HepG2 (cell line): ENCODE measurements around the gene MGAT5. TPM values are rescaled to one million over a fixed set of nuclear protein-coding genes. Genes with fewer than 3 reads are reported as not detected.

Experiments used
- ATAC-seq: fragments of 200-7000 bp; cut with Tn5 transposase; 3 replicates; pipeline ENCODE4 v1.9.1; 2020; ENCODE audit warnings: mild to moderate bottlenecking, moderate library complexity
- BruUV-seq: library from RNA; stranded (reverse); fragments of 400-500 nt; replicated peaks from 2 replicates; lab custom pipeline; 2021; lab: Mats Ljungman, UMichigan
- CTCF ChIA-PET: fragments of 300-600 bp; formaldehyde crosslinking; extraction: SDS; loops from one replicate; lab custom pipeline; 2021; ENCODE audit warnings: low total read pairs, inconsistent platforms, low intra/inter-chr PET ratio; lab: Yijun Ruan, JAX
- POLR2A ChIA-PET: fragments of 350-600 bp; sonication (Branson Sonifier 250); formaldehyde crosslinking; loops from one replicate; lab custom pipeline; 2020; ENCODE audit warnings: antibody characterized with exemption, inconsistent platforms; lab: Yijun Ruan, JAX
- DNase-seq: peaks from one replicate; pipeline ENCODE4 v3.0.0-alpha.2; 2015; ENCODE audit warnings: low spot score
- FAIRE-seq: peaks from 3 replicates; lab custom pipeline; 2011; peaks lifted over from hg19 to GRCh38; lab: Jason Lieb, UNC
- H2AFZ ChIP-seq: one replicate; pipeline ENCODE4 v1.6.1; 2011; ENCODE audit warnings: low read length, inconsistent platforms
- H3K27ac ChIP-seq: fragments of 300-600 bp; 3 replicates; pipeline ENCODE4 v1.8.0; 2011; ENCODE audit warnings: mixed run types, mild to moderate bottlenecking, mixed read lengths, low read length, inconsistent platforms; ENCODE audit not compliant: insufficient read depth; ENCODE audit errors: extremely low read length
- H3K27me3 ChIP-seq, 2 experiments: fragments of 200-600 bp in 1 of 2; 2 replicates in 1 of 2; 3 replicates in 1 of 2; pipeline versions ENCODE4 v1.6.0 to v1.8.0; 2011; ENCODE audit warnings: low read length in 2 of 2, mild to moderate bottlenecking in 2 of 2, moderate library complexity in 2 of 2, inconsistent platforms in 1 of 2; ENCODE audit not compliant: insufficient read depth in 2 of 2, control insufficient read depth in 1 of 2
- H3K36me3 ChIP-seq, 2 experiments: fragments of 200-600 bp in 1 of 2; replicated peaks in 1 of 2; 2 replicates in 1 of 2; 3 replicates in 1 of 2; pipeline versions ENCODE4 v1.5.1 to v1.8.0; 2011; ENCODE audit warnings: low read length in 2 of 2, inconsistent platforms in 1 of 2; ENCODE audit not compliant: insufficient read depth in 2 of 2, control insufficient read depth in 1 of 2
- H3K4me1 ChIP-seq: 2 replicates; pipeline ENCODE4 v1.5.1; 2012; ENCODE audit warnings: low read length, inconsistent platforms; ENCODE audit not compliant: insufficient read depth
- H3K4me2 ChIP-seq: 2 replicates; pipeline ENCODE4 v1.6.0; 2011; ENCODE audit warnings: low read depth, low read length, inconsistent platforms
- H3K4me3 ChIP-seq, 3 experiments: fragments of 200-600 bp in 1 of 3; sonication (generic), shearing (Covaris generic) in 1 of 3; replicated peaks in 1 of 3; 2 replicates each; pipeline ENCODE4 v1.5.1; 2011 to 2016; ENCODE audit warnings: low read length in 3 of 3, inconsistent platforms in 2 of 3, low read depth in 2 of 3, mild to moderate bottlenecking in 2 of 3, control low read depth in 1 of 3, mixed read lengths in 1 of 3; ENCODE audit not compliant: insufficient read depth in 1 of 3
- H3K79me2 ChIP-seq: one replicate; pipeline ENCODE4 v1.6.1; 2011; ENCODE audit warnings: low read length, inconsistent platforms; ENCODE audit not compliant: insufficient read depth
- H3K9ac ChIP-seq: 2 replicates; pipeline ENCODE4 v1.6.0; 2011; ENCODE audit warnings: mild to moderate bottlenecking, low read depth, low read length, inconsistent platforms; ENCODE audit not compliant: insufficient read depth
- H3K9me3 ChIP-seq: 2 replicates; pipeline ENCODE4 v1.5.1; 2012; ENCODE audit warnings: mild to moderate bottlenecking, low read length
- H4K20me1 ChIP-seq: 2 replicates; pipeline ENCODE4 v1.6.0; 2011; ENCODE audit warnings: inconsistent platforms, mild to moderate bottlenecking, low read length, moderate library complexity; ENCODE audit not compliant: insufficient read depth
- AGO1 ChIP-seq: fragments of 200-400 bp; formaldehyde crosslinking; IDR thresholded peaks from 2 replicates; pipeline ENCODE4 v1.6.1; 2017; ENCODE audit warnings: mild to moderate bottlenecking, low read depth, low read length, moderate library complexity; ENCODE audit not compliant: poor library complexity, severe bottlenecking
- ARNT ChIP-seq: fragments of 450-650 bp; IDR thresholded peaks from 2 replicates; pipeline ENCODE4 v1.6.1; 2017
- KLF16 ChIP-seq, 2 experiments: sonication (generic) in 1 of 2; formaldehyde crosslinking in 1 of 2; IDR thresholded peaks; 2 replicates each; pipeline versions ENCODE4 v1.6.1 to v1.8.0; 2016 to 2023; ENCODE audit warnings: missing genetic modification reagents in 2 of 2, missing compliant biosample characterization in 1 of 2
- MBNL3 ChIP-seq: fragments of 250-450 bp; sonication (Bioruptor Pico); conservative IDR thresholded peaks from 2 replicates; pipeline ENCODE4 v1.8.0; 2022; ENCODE audit warnings: mild to moderate bottlenecking, inconsistent platforms
- NCOA1 ChIP-seq: sonication (generic); formaldehyde crosslinking; IDR thresholded peaks from 2 replicates; pipeline ENCODE4 v1.9.0; 2021; ENCODE audit warnings: missing genetic modification reagents
- RFXAP ChIP-seq: sonication (generic); formaldehyde crosslinking; IDR thresholded peaks from 2 replicates; pipeline ENCODE4 v1.4.0; 2020; ENCODE audit warnings: missing genetic modification reagents, borderline replicate concordance
- SMAD9 ChIP-seq: sonication (generic); formaldehyde crosslinking; IDR thresholded peaks from 2 replicates; pipeline ENCODE4 v1.5.1; 2020; ENCODE audit warnings: mild to moderate bottlenecking, missing genetic modification reagents
- SP140L ChIP-seq: sonication (generic); formaldehyde crosslinking; IDR thresholded peaks from 2 replicates; pipeline ENCODE4 v1.4.0; 2020; ENCODE audit warnings: missing genetic modification reagents, borderline replicate concordance
- ZNF256 ChIP-seq: sonication (generic); formaldehyde crosslinking; conservative IDR thresholded peaks from 2 replicates; pipeline ENCODE4 v1.4.0; 2020; ENCODE audit warnings: missing genetic modification reagents
- ZNF775 ChIP-seq: sonication (generic); formaldehyde crosslinking; IDR thresholded peaks from 2 replicates; pipeline ENCODE4 v1.4.0; 2020; ENCODE audit warnings: missing genetic modification reagents, mild to moderate bottlenecking, moderate library complexity, borderline replicate concordance
- ZNF776 ChIP-seq: sonication (generic); formaldehyde crosslinking; IDR thresholded peaks from 2 replicates; pipeline ENCODE4 v1.4.0; 2020; ENCODE audit warnings: mild to moderate bottlenecking, missing genetic modification reagents
- ZNF788 ChIP-seq: sonication (generic); formaldehyde crosslinking; IDR thresholded peaks from 2 replicates; pipeline ENCODE4 v1.5.0; 2020; ENCODE audit warnings: mild to moderate bottlenecking, missing genetic modification reagents, borderline replicate concordance
- WGBS: methylation state at CpG from one replicate; pipeline ENCODE4 v1.1.6; 2017; ENCODE audit warnings: low lambda C conversion rate; 5-methylcytosine and 5-hydroxymethylcytosine counted together
- in situ Hi-C: cut with HindIII; loops from 2 replicates; pipeline ENCODE4 v1.10.0; 2017; ENCODE audit warnings: low pct_unique_long_range_greater_than_20kb; ENCODE audit not compliant: extremely low pct_ligation_motif_present
- intact Hi-C: fragments of 100-400 bp; cut with micrococcal nuclease; formaldehyde crosslinking; loops from one replicate; pipeline ENCODE4 v1.10.0; 2022; ENCODE audit not compliant: unreplicated experiment
- polyA plus RNA-seq, 8 experiments: library from polyadenylated mRNA; depleted of rRNA in 3 of 8; stranded (reverse) in 7 of 8; unstranded in 1 of 8; fragments of >200 nt; fragmentation: Illumina TruSeq in 4 of 8; extraction: Trizol in 4 of 8; gene quantifications; 2 replicates each; pipeline versions ENCODE4 v1.2.1 to v1.2.3, GENCODE V29; 2011 to 2016; ENCODE audit warnings: low read depth in 4 of 8, missing spikeins in 1 of 8, mixed read lengths in 1 of 8; ENCODE audit not compliant: insufficient read depth in 1 of 8
- total RNA-seq, 5 experiments: library from RNA; depleted of rRNA; stranded (reverse); fragments of >200 nt; fragmentation: Illumina TruSeq; extraction: Trizol; gene quantifications; 2 replicates each; pipeline ENCODE4 v1.2.3, GENCODE V29; 2016; ENCODE audit warnings: low read depth in 1 of 5
- TF ChIP-seq, protein P1 (sequence below): sonication (generic); formaldehyde crosslinking; IDR thresholded peaks from 2 replicates; pipeline ENCODE4 v1.8.1; 2022; ENCODE audit warnings: mild to moderate bottlenecking, missing genetic modification reagents
- TF ChIP-seq, protein P2 (sequence below): sonication (generic); formaldehyde crosslinking; IDR thresholded peaks from 2 replicates; pipeline ENCODE4 v1.4.0; 2020; ENCODE audit warnings: missing genetic modification reagents
- TF ChIP-seq, protein P3 (sequence below): sonication (generic); formaldehyde crosslinking; IDR thresholded peaks from 2 replicates; pipeline ENCODE4 v1.8.1; 2023; ENCODE audit warnings: mild to moderate bottlenecking, inconsistent platforms, moderate library complexity, missing genetic modification reagents, borderline replicate concordance
- TF ChIP-seq, protein P4 (sequence below): sonication (generic); formaldehyde crosslinking; IDR thresholded peaks from 2 replicates; pipeline ENCODE4 v1.4.0; 2020; ENCODE audit warnings: mild to moderate bottlenecking, low read depth, missing genetic modification reagents

Gene MGAT5
- total and polyA plus RNA-seq, 2 of the 13 experiments (the other 11 are each of a cell fraction or from before 2014, with no cell fraction given), result 33.1 to 60.2 TPM

DNA sequence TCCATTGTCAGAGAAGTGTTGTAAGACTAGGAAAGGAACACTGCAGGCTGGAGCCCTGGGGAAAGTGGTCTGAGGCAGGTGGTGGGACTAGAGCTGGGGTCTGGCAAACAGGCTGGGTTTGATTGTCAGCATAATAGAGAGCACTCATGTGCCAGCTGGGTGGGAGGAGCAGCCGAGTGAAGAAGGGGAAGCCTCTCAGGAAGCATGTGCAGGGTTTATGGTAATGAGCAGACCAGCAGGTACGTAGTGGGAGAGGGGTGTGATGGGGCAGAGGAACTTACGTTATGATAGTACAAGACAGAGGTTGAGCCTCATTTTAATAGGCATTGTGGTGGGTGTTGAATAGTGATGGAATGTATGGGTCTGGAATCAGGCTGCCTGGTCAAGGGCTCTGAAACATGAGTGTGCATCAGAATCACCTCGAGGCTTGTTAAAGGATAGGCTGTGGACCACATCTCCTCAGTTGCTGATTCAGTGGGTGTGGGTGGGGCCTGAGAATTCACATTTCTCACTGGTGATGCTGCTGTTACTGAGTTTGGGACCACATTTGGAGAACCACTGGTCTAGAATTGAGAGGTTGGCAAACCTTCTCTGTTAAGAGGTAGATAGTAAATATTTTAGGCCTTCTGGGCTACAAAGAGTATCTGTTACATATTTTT lies 1.7 kb upstream of the MGAT5 start:
- in situ Hi-C loops (no loop called here), intact Hi-C loops (no loop called here)
- Histone ChIP-seq H3K4me1 (no peaks in the 10 kb centered on the region), H3K4me2 (no peak overlapping the region), H3K27me3 (no peaks in the 10 kb centered on the region), H3K4me3 (no peak overlapping the region), H4K20me1 (no peaks in the 10 kb centered on the region), H2AFZ (no peak overlapping the region), H3K9me3 (no peaks in the 10 kb centered on the region), H3K9ac (no peak overlapping the region), H3K79me2 (peaks cover 16% of the 10 kb centered on the region), H3K36me3 (peaks cover 10 to 26% of the 10 kb centered on the region in 2 experiments), H3K27ac (no peak overlapping the region)
- ChIA-PET POLR2A (no interaction called here), CTCF (no interaction called here)
- 98% methylated on average over 4 of the region's 4 CpGs for whole genome bisulfite sequencing
- DNase-seq (no peak), ATAC-seq (no peak), FAIRE-seq (no peak)
- no TSS peak for BruUV-seq
- no peak for TF ChIP-seq RFXAP
- TF ChIP-seq MBNL3, result no peak
- no peak for TF ChIP-seq ZNF256 (CRISPR knock-in tag)
- TF ChIP-seq, protein P1, sequence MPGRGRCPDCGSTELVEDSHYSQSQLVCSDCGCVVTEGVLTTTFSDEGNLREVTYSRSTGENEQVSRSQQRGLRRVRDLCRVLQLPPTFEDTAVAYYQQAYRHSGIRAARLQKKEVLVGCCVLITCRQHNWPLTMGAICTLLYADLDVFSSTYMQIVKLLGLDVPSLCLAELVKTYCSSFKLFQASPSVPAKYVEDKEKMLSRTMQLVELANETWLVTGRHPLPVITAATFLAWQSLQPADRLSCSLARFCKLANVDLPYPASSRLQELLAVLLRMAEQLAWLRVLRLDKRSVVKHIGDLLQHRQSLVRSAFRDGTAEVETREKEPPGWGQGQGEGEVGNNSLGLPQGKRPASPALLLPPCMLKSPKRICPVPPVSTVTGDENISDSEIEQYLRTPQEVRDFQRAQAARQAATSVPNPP (CRISPR knock-in tag), result no peak
- no peak for TF ChIP-seq NCOA1 (CRISPR knock-in tag)
- TF ChIP-seq SMAD9, result no peak
- TF ChIP-seq SP140L (CRISPR knock-in tag), result no peak
- TF ChIP-seq ZNF788 (CRISPR knock-in tag), result no peak
- TF ChIP-seq, protein P2, sequence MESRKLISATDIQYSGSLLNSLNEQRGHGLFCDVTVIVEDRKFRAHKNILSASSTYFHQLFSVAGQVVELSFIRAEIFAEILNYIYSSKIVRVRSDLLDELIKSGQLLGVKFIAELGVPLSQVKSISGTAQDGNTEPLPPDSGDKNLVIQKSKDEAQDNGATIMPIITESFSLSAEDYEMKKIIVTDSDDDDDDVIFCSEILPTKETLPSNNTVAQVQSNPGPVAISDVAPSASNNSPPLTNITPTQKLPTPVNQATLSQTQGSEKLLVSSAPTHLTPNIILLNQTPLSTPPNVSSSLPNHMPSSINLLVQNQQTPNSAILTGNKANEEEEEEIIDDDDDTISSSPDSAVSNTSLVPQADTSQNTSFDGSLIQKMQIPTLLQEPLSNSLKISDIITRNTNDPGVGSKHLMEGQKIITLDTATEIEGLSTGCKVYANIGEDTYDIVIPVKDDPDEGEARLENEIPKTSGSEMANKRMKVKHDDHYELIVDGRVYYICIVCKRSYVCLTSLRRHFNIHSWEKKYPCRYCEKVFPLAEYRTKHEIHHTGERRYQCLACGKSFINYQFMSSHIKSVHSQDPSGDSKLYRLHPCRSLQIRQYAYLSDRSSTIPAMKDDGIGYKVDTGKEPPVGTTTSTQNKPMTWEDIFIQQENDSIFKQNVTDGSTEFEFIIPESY (CRISPR knock-in tag), result no peak
- no peak for TF ChIP-seq AGO1
- TF ChIP-seq, protein P3, sequence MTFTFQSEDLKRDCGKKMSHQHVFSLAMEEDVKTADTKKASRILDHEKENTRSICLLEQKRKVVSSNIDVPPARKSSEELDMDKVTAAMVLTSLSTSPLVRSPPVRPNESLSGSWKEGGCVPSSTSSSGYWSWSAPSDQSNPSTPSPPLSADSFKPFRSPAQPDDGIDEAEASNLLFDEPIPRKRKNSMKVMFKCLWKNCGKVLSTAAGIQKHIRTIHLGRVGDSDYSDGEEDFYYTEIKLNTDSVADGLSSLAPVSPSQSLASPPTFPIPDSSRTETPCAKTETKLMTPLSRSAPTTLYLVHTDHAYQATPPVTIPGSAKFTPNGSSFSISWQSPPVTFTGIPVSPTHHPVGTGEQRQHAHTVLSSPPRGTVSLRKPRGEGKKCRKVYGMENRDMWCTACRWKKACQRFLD (CRISPR knock-in tag), result no peak
- TF ChIP-seq KLF16 (CRISPR knock-in tag; IDR thresholded peaks at IDR 0.05), result no peak
- no peak for TF ChIP-seq ARNT
- TF ChIP-seq, protein P4, sequence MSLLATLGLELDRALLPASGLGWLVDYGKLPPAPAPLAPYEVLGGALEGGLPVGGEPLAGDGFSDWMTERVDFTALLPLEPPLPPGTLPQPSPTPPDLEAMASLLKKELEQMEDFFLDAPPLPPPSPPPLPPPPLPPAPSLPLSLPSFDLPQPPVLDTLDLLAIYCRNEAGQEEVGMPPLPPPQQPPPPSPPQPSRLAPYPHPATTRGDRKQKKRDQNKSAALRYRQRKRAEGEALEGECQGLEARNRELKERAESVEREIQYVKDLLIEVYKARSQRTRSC (CRISPR knock-in tag), result no peak
- TF ChIP-seq ZNF776, result no peak
- no peak for TF ChIP-seq ZNF775
